ENCODE results near the gene ZC2HC1B.

DNA sequence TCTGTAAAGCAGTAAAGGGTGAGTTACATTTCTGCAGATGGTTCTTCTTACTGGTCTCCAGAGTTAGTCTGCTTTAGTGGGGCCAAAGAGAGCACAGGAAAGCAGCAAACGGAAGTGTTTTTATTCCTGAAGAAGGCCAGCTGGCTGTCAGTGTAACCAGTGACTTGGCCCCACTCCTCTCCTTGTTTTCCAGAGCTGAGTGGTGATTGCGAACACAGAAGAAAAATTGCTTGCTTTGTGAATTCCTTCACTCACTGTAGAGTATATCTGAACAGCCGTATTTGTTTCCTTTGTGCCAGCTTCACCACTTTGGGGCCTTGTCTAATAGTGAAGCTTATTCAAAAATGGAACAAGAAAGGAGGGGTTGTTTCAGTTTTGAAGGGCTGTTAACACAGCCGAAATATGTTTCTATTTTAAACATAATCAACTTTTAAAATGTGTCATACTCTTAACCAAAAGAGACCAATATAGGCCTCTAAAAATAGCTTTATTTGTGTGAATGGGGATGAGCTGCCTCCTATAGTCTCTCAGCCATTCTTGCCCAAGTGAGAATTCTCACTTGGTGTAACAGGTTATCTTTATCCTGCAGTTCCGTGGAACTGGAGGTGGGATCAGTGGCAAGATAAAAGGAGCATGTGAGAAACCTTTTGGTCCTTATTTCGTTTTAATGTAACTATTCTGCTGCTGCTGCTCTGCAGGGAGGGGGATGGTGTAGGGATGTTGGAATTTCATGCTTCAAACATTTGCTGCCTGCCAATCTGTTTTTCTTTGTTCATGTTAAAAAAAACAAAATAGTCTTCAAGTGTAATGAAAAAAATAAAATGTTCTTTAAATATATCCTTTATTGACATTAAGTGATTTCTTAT is 37.8 kb downstream of the ZC2HC1B start:
- TF ChIP-seq EZH2 (IDR thresholded peaks at IDR 0.05; ENCODE audit: insufficient read depth, poor library complexity, severe bottlenecking) (no peak), EZH2phosphoT487 (IDR thresholded peaks at IDR 0.05; ENCODE audit: insufficient read depth, low read depth) (no peak)

Data from GM23248 (cell line).